ENCODE measurements around the gene NEURL1B. TPM values are rescaled to one million over a fixed set of nuclear protein-coding genes. Genes with fewer than 3 reads are reported as not detected.

Gene NEURL1B
- total RNA-seq, 1 donor from 2014 or later, result 0.05 TPM

DNA sequence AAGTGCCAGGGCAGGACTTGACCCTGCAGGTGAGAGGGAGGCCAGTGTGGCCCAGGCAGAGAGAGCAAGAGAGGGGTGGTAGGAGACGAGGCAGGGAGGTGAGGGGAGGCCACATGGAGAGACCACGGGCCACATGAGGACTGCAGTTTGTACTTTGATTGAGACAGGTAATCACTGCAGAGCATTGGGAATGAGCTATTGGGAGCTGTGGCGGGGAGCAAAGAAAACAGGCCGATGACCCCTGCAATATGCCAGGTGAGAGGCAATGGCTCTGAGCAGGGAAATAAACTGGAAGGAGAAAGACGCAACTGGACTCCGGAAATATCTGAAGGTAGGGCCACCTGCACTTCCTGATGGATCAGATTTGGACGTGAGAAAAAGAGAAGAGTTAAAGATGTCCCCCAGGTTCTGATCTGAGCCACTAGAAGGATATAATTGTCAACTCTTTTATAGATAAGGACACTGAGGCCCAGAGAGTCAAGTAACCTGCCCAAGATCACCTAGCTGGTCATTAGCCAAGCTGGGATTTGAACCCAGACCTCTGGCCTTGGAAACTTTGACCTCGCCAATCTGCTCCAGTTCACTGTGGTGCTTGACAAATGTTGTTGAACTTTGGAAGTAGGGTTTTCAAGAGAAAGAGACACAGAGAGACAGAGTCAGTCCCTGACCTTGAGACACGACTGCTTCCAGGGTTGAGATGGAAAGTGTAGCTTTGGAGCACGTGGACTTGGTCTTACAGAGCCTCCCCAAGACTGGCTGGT is 87.6 kb downstream of the NEURL1B start:
- intact Hi-C loops (cut with micrococcal nuclease), result no loop called here
- no peak for DNase-seq (ENCODE audit: low spot score)
- Mint-ChIP-seq H3K4me3 (no peak overlapping the region), H3K36me3 (ENCODE audit: low read depth) (no peaks in the 10 kb centered on the region), H3K27ac (no peak overlapping the region), H3K4me1 (ENCODE audit: low read depth) (no peaks in the 10 kb centered on the region), H3K27me3 (ENCODE audit: insufficient read depth) (peaks cover 3% of the 10 kb centered on the region), H3K9me3 (no peaks in the 10 kb centered on the region)

DNA sequence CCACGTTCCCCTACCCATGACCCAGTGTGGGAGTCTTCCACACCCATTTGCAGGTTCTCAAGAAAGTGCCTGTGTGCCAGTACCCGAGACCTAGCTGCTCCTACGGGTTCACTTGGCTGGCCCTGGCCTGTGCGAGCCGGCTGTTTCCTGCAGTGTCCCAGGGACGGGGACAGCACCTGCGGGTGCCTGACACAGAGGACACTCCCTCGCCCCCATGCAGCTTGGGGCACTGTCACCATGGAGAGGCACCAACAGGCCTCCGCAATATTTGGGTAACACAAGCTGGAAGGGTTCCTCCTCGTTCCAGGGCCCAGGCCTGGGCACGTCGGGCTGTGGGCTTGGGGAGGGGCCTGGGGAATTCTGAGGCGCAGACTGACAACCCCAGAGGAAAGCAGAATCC is 88.5 kb downstream of the NEURL1B start:
- no peak overlapping the region for H3K4me3 Mint-ChIP-seq
- intact Hi-C loops (cut with micrococcal nuclease), result no loop called here
- H3K27me3 Mint-ChIP-seq (ENCODE audit: insufficient read depth), result peaks cover 3% of the 10 kb centered on the region
- no peaks in the 10 kb centered on the region for H3K36me3 Mint-ChIP-seq (ENCODE audit: low read depth)
- no peak for DNase-seq (ENCODE audit: low spot score)
- no peak overlapping the region for H3K27ac Mint-ChIP-seq
- no peaks in the 10 kb centered on the region for H3K4me1 Mint-ChIP-seq (ENCODE audit: low read depth)
- H3K9me3 Mint-ChIP-seq, result no peaks in the 10 kb centered on the region

DNA sequence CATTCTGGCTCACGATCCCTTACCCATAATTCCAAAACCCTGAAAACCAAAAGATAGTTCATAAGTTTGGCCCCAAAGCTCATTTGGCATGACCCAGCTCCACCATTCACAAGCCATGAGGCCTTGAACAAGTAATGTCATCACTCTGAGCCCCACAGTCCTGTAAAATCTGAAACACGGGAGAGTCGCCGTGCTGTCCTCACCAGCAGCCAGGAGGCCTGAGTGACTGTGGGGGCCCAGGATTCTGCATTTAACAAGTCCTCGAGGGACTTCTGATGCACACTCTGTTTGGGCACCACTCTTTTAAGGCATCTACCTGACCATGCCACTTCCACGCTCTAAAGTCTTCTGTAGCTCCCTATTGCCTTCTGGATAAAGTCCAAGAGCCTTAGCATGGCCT is 89.2 kb downstream of the NEURL1B start:
- Mint-ChIP-seq H3K4me3 (no peak overlapping the region), H3K27me3 (ENCODE audit: insufficient read depth) (peaks cover 3% of the 10 kb centered on the region), H3K4me1 (ENCODE audit: low read depth) (no peaks in the 10 kb centered on the region), H3K27ac (no peak overlapping the region), H3K36me3 (ENCODE audit: low read depth) (no peaks in the 10 kb centered on the region), H3K9me3 (no peaks in the 10 kb centered on the region)
- intact Hi-C loops (cut with micrococcal nuclease), result no loop called here
- DNase-seq (ENCODE audit: low spot score), result no peak

DNA sequence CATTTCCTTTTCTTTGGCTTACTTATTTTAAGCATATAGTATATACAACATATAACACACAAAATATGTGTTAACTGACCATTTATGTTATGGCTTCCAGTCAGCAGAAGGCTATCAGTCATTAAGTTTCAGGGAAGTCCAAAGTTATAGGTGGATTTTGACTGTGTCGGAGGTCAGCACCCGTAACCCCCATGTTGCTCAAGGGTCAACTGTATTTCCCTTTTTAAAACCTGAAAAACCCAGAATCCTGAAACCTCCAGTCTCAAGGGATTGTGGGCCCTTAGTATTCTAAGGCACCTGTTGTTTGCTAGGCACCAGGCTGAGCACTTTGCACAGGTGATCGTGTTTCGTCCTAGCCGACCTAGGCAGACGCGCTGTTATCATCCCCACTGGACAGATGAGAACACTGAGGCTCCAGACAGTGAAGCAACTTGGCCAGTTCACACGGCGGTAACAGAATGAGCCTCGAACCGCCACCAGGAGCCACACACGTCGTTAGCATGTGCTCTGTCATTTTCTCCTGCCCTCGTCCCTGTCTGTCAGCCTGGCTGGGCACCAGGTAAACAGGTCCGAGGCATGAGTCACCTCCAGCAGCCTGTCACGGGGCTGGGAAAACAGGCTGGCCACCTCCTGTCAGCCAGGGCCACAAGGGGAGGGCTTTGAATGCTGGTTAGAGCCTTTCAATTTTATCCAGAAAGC is 90.1 kb downstream of the NEURL1B start:
- Mint-ChIP-seq H3K36me3 (ENCODE audit: low read depth) (no peaks in the 10 kb centered on the region), H3K4me1 (ENCODE audit: low read depth) (no peaks in the 10 kb centered on the region), H3K4me3 (no peak overlapping the region), H3K27ac (no peak overlapping the region), H3K27me3 (ENCODE audit: insufficient read depth) (peaks cover 3% of the 10 kb centered on the region), H3K9me3 (no peaks in the 10 kb centered on the region)
- intact Hi-C loops (cut with micrococcal nuclease), result no loop called here
- no peak for DNase-seq (ENCODE audit: low spot score)

DNA sequence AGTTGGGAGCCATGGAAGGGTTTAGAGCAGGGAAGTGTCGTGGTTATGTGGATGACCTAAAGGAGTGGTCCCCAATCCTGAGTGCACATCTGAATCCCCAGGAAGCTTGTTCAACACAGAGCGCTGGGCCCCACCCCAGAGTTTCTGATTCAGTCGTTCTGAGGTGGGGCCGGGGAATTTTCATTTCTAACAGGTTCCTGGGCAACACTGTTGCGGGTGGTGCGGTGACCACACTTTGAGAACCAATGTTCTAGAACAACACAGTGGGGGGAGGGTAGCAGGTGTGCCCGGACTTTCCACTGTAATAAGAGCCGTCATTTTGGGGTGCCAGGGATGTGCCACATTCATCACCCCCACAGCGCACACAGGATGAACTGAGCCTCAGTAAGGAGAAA is 90.6 kb downstream of the NEURL1B start:
- DNase-seq (ENCODE audit: low spot score), result no peak
- intact Hi-C loops (cut with micrococcal nuclease), result no loop called here
- peaks cover 3% of the 10 kb centered on the region for H3K27me3 Mint-ChIP-seq (ENCODE audit: insufficient read depth)
- no peak overlapping the region for H3K4me3 Mint-ChIP-seq
- H3K9me3 Mint-ChIP-seq, result no peaks in the 10 kb centered on the region
- no peak overlapping the region for H3K27ac Mint-ChIP-seq
- no peaks in the 10 kb centered on the region for H3K4me1 Mint-ChIP-seq (ENCODE audit: low read depth)
- H3K36me3 Mint-ChIP-seq (ENCODE audit: low read depth), result no peaks in the 10 kb centered on the region

DNA sequence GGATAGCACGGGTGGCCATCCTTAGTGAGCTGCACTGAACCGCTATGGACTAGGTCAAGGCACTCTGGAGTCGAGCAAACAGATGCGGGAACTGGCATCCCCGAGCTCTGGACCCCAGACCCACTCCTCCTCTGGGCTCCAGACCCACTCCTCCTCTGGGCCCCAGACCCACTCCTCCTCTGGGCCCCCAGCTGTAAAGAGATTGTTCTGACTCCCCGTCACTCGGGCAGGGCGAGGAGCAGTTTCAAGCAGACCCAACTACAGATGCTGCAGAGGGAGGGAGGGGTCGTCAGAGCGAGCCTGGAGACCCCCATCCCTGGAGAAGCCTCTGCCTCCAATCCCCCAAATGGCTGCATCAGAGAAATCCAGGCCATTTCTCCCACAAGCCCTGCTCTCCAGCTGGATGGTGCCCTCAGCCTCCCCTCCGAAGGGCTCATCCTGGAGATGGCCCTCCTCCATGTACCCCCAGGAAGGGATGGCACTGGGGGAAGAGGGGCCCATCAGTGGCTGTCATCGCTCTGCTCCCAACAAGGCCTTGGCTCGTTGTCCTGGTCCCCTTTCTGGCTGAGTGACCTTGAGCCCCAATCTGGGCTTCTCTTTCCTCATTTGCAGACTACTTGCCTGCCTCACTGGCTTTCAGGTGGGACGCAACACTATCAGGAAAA is 91.3 kb downstream of the NEURL1B start:
- Mint-ChIP-seq H3K27ac (no peak overlapping the region), H3K9me3 (no peaks in the 10 kb centered on the region), H3K4me1 (ENCODE audit: low read depth) (no peaks in the 10 kb centered on the region), H3K36me3 (ENCODE audit: low read depth) (no peaks in the 10 kb centered on the region), H3K27me3 (ENCODE audit: insufficient read depth) (peaks cover 3% of the 10 kb centered on the region), H3K4me3 (no peak overlapping the region)
- intact Hi-C loops (cut with micrococcal nuclease), result no loop called here
- DNase-seq (ENCODE audit: low spot score), result no peak

DNA sequence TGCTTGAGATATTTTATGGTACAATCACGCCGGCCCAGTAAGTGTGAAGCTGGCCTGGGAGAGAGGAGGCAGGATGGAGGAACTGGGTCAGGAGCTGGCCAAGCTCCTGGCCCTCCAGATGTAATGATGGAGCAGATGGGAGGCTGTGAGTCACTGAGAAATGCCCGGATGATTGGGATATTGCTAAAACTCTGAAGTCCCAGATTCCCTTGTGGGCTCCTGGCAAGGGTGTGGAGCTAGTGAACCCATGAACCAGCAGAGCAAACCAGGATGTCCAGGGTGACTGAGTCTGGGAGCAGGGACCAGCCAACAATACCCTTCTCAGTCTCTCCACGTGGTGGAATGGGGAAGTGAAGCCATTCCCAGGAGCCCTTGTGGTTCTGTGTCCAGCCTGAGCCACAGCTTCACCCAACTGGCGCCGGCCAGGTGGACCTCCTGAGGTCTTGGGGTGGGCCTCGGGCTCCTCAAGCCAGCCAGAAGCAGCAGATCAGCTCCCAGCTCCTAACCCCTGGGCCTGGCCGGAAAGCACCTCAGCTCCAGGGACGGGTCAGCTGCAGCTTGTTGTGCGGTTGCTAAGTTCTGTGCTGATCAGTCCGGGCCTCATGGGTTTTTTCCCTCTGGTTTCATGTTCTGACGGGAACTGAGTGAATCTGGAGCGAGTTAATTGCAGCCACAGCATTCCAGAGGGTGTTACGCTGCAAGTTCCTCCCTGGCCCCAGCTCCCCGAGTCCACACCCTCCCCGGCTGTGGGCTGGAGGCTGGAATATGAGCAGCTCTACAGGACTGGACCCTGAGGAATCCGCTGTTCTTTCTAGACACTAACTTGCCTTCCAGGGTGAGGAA is 92.3 kb downstream of the NEURL1B start:
- Mint-ChIP-seq H3K4me1 (ENCODE audit: low read depth) (no peaks in the 10 kb centered on the region), H3K4me3 (no peak overlapping the region), H3K27me3 (ENCODE audit: insufficient read depth) (peaks cover 3% of the 10 kb centered on the region), H3K36me3 (ENCODE audit: low read depth) (no peaks in the 10 kb centered on the region), H3K27ac (no peak overlapping the region), H3K9me3 (no peaks in the 10 kb centered on the region)
- intact Hi-C loops (cut with micrococcal nuclease), result no loop called here
- DNase-seq (ENCODE audit: low spot score), result no peak

DNA sequence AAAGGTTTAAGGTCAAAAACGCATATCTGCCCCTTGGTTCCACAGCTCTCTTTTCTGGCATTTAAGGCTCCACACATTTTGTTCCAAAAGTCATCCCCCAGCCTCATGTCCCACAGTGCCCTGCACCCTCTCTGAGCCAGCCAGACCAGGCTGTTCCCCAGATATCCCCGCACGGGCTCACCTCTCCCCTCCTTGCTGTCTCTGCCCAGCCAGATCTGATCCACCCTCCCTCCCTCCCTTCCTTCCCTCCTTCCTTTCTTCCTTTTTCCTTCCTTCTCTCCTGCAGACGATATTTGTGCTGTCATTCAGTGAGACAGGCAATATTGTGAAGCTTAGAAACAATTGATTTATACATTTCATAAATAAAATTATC is 92.9 kb downstream of the NEURL1B start:
- DNase-seq (ENCODE audit: low spot score), result no peak

DNA sequence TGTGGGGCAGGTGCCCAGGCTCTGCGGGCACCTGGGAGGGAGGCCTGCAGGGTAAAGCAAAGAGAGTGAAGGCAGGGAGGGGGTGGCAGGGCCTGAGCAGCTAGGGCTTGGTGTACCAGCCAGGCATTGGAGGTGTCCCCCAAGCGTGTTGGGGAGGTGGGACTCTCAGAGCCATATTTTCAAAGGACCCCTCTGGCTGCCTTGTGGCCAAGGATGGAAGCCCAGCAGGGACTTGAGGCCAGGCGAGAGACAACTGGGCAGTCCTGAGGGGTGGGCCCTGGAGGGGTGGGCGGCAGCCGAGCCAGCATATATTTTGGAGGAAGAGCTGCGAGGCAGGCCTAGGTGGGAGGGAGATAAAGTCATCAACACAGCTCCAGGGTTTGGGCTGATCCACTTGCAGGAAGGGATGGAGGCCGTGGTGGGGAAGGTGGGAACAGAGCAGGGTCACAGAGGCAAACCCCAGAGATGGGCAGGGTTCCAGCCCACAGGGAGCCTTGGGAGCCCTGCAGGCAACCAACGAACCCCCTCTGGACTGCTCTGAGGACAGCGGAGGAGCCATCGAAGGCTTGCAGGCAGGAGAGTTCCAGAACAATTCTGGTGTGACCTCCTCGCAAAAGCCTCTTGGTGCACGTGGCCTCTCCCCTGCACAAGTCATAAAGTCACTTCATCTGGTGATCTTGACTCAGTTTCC is 94.2 kb downstream of the NEURL1B start:
- no peaks in the 10 kb centered on the region for H3K4me1 Mint-ChIP-seq (ENCODE audit: low read depth)
- no peaks in the 10 kb centered on the region for H3K36me3 Mint-ChIP-seq (ENCODE audit: low read depth)
- H3K27ac Mint-ChIP-seq, result no peak overlapping the region
- no peak for DNase-seq (ENCODE audit: low spot score)
- no peak overlapping the region for H3K4me3 Mint-ChIP-seq
- H3K9me3 Mint-ChIP-seq, result no peaks in the 10 kb centered on the region
- H3K27me3 Mint-ChIP-seq (ENCODE audit: insufficient read depth), result peaks cover 3% of the 10 kb centered on the region
- intact Hi-C loops (cut with micrococcal nuclease), result no loop called here

More for the DNA sequence above, 92.9 kb downstream of the NEURL1B start:
- no peaks in the 10 kb centered on the region for H3K4me1 Mint-ChIP-seq (ENCODE audit: low read depth)
- no peak overlapping the region for H3K27ac Mint-ChIP-seq
- H3K36me3 Mint-ChIP-seq (ENCODE audit: low read depth), result no peaks in the 10 kb centered on the region
- H3K4me3 Mint-ChIP-seq, result no peak overlapping the region
- intact Hi-C loops (cut with micrococcal nuclease), result no loop called here
- no peaks in the 10 kb centered on the region for H3K9me3 Mint-ChIP-seq
- peaks cover 3% of the 10 kb centered on the region for H3K27me3 Mint-ChIP-seq (ENCODE audit: insufficient read depth)

DNA sequence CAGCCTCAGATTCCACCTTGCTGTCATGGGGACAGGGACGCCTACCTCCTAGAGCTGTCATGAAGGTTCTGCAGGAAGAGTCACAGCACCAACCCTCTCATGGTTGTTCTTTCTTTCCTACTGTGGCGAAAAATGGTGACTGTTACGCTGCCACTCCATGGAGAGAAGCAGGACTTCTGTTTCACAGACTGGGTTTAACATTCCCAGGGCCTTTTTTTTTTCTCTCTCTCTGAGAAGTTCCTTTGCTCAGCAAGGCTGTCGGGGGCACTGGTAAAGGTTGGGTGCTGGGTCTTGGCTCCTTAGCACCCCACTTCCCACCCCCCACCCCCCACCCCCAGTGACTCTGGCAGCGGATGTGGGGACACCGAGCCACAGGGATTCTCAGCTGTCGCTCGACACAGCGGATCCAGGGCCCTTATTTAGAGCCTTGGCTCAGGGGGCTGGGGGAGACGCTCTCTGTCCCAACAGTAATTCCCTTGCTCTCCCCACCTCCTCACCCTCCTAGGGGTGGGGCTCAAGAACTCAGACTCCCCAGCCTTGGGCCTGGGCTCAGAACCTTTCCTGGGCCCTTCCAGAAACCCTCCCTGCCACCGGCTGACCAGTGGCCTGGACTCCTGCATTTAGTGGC is 95.6 kb downstream of the NEURL1B start:
- peaks cover 4% of the 10 kb centered on the region for H3K27me3 Mint-ChIP-seq (ENCODE audit: insufficient read depth)
- H3K4me1 Mint-ChIP-seq (ENCODE audit: low read depth), result no peaks in the 10 kb centered on the region
- intact Hi-C loops (cut with micrococcal nuclease), result no loop called here
- H3K9me3 Mint-ChIP-seq, result no peaks in the 10 kb centered on the region
- no peak overlapping the region for H3K27ac Mint-ChIP-seq
- no peaks in the 10 kb centered on the region for H3K36me3 Mint-ChIP-seq (ENCODE audit: low read depth)
- DNase-seq (ENCODE audit: low spot score), result no peak
- H3K4me3 Mint-ChIP-seq, result no peak overlapping the region

DNA sequence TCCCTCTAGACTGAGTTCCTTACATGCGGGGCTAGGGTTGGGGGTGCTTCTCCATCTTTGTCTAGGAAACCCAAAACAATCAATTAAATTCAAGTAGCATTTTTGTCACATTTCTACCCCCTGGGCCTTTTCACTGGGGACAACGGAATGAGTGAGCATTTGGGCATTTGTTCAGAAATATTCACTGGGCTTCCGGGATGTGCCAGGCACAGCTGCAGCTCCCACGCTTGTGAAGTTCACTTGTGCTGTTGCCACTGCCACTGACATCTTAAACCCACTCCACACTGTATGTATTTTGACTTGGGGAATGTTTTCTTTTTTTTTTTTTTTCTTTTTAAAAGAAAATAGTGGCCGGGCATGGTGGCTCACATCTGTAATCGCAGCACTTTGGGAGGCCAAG is 98.3 kb downstream of the NEURL1B start:
- DNase-seq (ENCODE audit: low spot score), result no peak
- H3K9me3 Mint-ChIP-seq, result no peaks in the 10 kb centered on the region
- H3K4me3 Mint-ChIP-seq, result no peak overlapping the region
- no peaks in the 10 kb centered on the region for H3K36me3 Mint-ChIP-seq (ENCODE audit: low read depth)
- H3K27me3 Mint-ChIP-seq (ENCODE audit: insufficient read depth), result peaks cover 2% of the 10 kb centered on the region
- intact Hi-C loops (cut with micrococcal nuclease), result no loop called here
- no peaks in the 10 kb centered on the region for H3K4me1 Mint-ChIP-seq (ENCODE audit: low read depth)
- H3K27ac Mint-ChIP-seq, result no peak overlapping the region
